Measurements from ENCODE around the gene PIRT.
"Not testable (repeated sequence)": the region's sequence is repeated elsewhere in the genome, so short reads cannot be mapped to it uniquely, and the experiment has no call there.

Gene PIRT

GRCh38 chr17:10871914-10872313 is 34.0 kb upstream of the PIRT start:
- POLR2A ChIA-PET = no interaction called here
- no peaks in the 10 kb centered on the region for H3K9me3 ChIP-seq (ENCODE audit: control insufficient read depth, insufficient read depth, low read depth, low read length)
- H3K4me3 ChIP-seq (ENCODE audit: low read depth, low read length) = no peak overlapping the region
- TF ChIP-seq ZBTB10 (tag by site-specific recombination; IDR thresholded peaks at IDR 0.05) = no peak
- no peak for TF ChIP-seq PBX3 (CRISPR knock-in tag; IDR thresholded peaks at IDR 0.05)
- TF ChIP-seq SCRT2 (tag by site-specific recombination; IDR thresholded peaks at IDR 0.05) = no peak
- TF ChIP-seq ZBTB49 (tag by site-specific recombination; IDR thresholded peaks at IDR 0.05; ENCODE audit: low read depth) = no peak
- no peak for TF ChIP-seq ZNF658 (tag by site-specific recombination; IDR thresholded peaks at IDR 0.05)
- TF ChIP-seq ZNF555 (tag by site-specific recombination; conservative IDR thresholded peaks at IDR 0.05) = no peak
- TF ChIP-seq OVOL3 (tag by site-specific recombination; IDR thresholded peaks at IDR 0.05) = no peak
- TF ChIP-seq EGR2 (tag by site-specific recombination; IDR thresholded peaks at IDR 0.05; ENCODE audit: low read depth) = 0 out of 2 replicates have a peak, but pooled peaks have one; percentile 3
- H3K27ac ChIP-seq (ENCODE audit: extremely low read depth, low read depth, low read length) = no peak overlapping the region
- H3K36me3 ChIP-seq (ENCODE audit: control insufficient read depth in 2 of 2, insufficient read depth in 1 of 2, low read length in 2 of 2) = no peaks in the 10 kb centered on the region
- CTCF ChIA-PET = interaction anchor here (0.6 kb wide), 1 partner anchor 103 kb away, joined by 3 read pairs; no protein-coding TSS in a partner anchor
- no peaks in the 10 kb centered on the region for H3K4me1 ChIP-seq (ENCODE audit: control insufficient read depth, insufficient read depth, low read length)

- Histone ChIP-seq H3K36me3 (ENCODE audit: control insufficient read depth in 2 of 2, insufficient read depth in 1 of 2, low read length in 2 of 2) (no peaks in the 10 kb centered on the region), H3K9me3 (ENCODE audit: control insufficient read depth, insufficient read depth, low read depth, low read length) (no peaks in the 10 kb centered on the region), H3K4me3 (ENCODE audit: low read depth, low read length) (no peak overlapping the region), H3K27ac (ENCODE audit: extremely low read depth, low read depth, low read length) (no peak overlapping the region), H3K4me1 (ENCODE audit: control insufficient read depth, insufficient read depth, low read length) (no peaks in the 10 kb centered on the region)
- ChIA-PET POLR2A (no interaction called here), CTCF (interaction anchor here (0.6 to 0.7 kb wide), 3 partner anchors 175 to 1294 kb away, joined by 3 to 7 read pairs (median 3); partner anchors contain the start of gene CFAP52)
- TF ChIP-seq ZNF629 (tag by site-specific recombination; IDR thresholded peaks at IDR 0.05) (0 out of 2 replicates have a peak, but pooled peaks have one; percentile 11), ZNF155 (tag by site-specific recombination; IDR thresholded peaks at IDR 0.05) (no peak)
Measured at GRCh38 chr17:10870336-10871050, 32.6 kb upstream of the PIRT start.

GRCh38 chr17:10868744-10869143 is 30.9 kb upstream of the PIRT start:
- H3K4me3 ChIP-seq (ENCODE audit: low read depth, low read length); POLR2A ChIA-PET; H3K4me1 ChIP-seq (ENCODE audit: control insufficient read depth, insufficient read depth, low read length); H3K36me3 ChIP-seq (ENCODE audit: control insufficient read depth in 2 of 2, insufficient read depth in 1 of 2, low read length in 2 of 2); H3K9me3 ChIP-seq (ENCODE audit: control insufficient read depth, insufficient read depth, low read depth, low read length); H3K27ac ChIP-seq (ENCODE audit: extremely low read depth, low read depth, low read length): not testable (repeated sequence)
- CTCF ChIA-PET = interaction anchor here (0.8 to 1.4 kb wide), 2 partner anchors 132 to 274 kb away, joined by 3 to 4 read pairs; no protein-coding TSS in a partner anchor
- TF ChIP-seq ZNF280D (tag by site-specific recombination; IDR thresholded peaks at IDR 0.05) (0 out of 2 replicates have a peak, but pooled peaks have one; percentile 14), ZNF146 (tag by site-specific recombination; IDR thresholded peaks at IDR 0.05) (peak; percentile 93)
